Renal cortical epithelial cell (primary cell): Measurements from ENCODE around the gene NAA16. TPM values are rescaled to one million over a fixed set of nuclear protein-coding genes. Genes with fewer than 3 reads are reported as not detected.
"Not testable (repeated sequence)": the region's sequence is repeated elsewhere in the genome, so short reads cannot be mapped to it uniquely, and the experiment has no call there.

ENCODE experiments used
- DNase-seq: peaks from one replicate; pipeline ENCODE4 v3.0.0-alpha.2; 2011; ENCODE audit warnings: low read depth
- total RNA-seq: library from RNA; depleted of rRNA; stranded (reverse); fragments of >200 nt; gene quantifications from 2 replicates; pipeline ENCODE4 v1.2.3, GENCODE V29; 2014

The NAA16 gene
- total RNA-seq, 1 donor from 2014 or later = 21.6 TPM

GRCh38 chr13:41408746-41409145, 97.7 kb downstream of the NAA16 start:
- DNase-seq = no peak

- no peak for DNase-seq
Observed at GRCh38 chr13:41409611-41410010, 98.5 kb downstream of the NAA16 start.

- DNase-seq = no peak
Observed at GRCh38 chr13:41411060-41411459, 100.0 kb downstream of the NAA16 start.

GRCh38 chr13:41411522-41411921, 100.5 kb downstream of the NAA16 start:
- peak; percentile 44 for DNase-seq

- DNase-seq = no peak
Observed at GRCh38 chr13:41413872-41414271, 102.8 kb downstream of the NAA16 start.

- no peak for DNase-seq
Observed at GRCh38 chr13:41416276-41416675, 105.2 kb downstream of the NAA16 start.

- DNase-seq = no peak
Observed at GRCh38 chr13:41418027-41418426, 107.0 kb downstream of the NAA16 start.

GRCh38 chr13:41418731-41419130, 107.7 kb downstream of the NAA16 start:
- no peak for DNase-seq

- no peak for DNase-seq
Observed at GRCh38 chr13:41419206-41419605, 108.1 kb downstream of the NAA16 start.

GRCh38 chr13:41420146-41420545, 109.1 kb downstream of the NAA16 start:
- no peak for DNase-seq

- not testable (repeated sequence) for DNase-seq
Observed at GRCh38 chr13:41421330-41421729, 110.3 kb downstream of the NAA16 start.

- not testable (repeated sequence) for DNase-seq
Observed at GRCh38 chr13:41421983-41422382, 110.9 kb downstream of the NAA16 start.

- DNase-seq = not testable (repeated sequence)
Observed at GRCh38 chr13:41423259-41423658, 112.2 kb downstream of the NAA16 start.

GRCh38 chr13:41424675-41425074, 113.6 kb downstream of the NAA16 start:
- not testable (repeated sequence) for DNase-seq

- DNase-seq = no peak
Observed at GRCh38 chr13:41426047-41426446, 115.0 kb downstream of the NAA16 start.

Other genes with a start within 250 kb of the NAA16 start
- 16.4 and 17.4 TPM in 2 replicates for gene WBP4, start 249.8 kb upstream of the NAA16 start, total RNA-seq
- 7.1 and 17.7 TPM in 2 replicates for gene KBTBD6, start 178.5 kb upstream of the NAA16 start, total RNA-seq
- gene KBTBD7, start 116.7 kb upstream of the NAA16 start, total RNA-seq = 5.0 and 15.7 TPM in 2 replicates
- 7.3 and 15.9 TPM in 2 replicates for gene MTRF1, start 47.7 kb upstream of the NAA16 start, total RNA-seq
- 1.9 and 3.0 TPM in 2 replicates for gene RGCC, start 146.3 kb downstream of the NAA16 start, total RNA-seq